ENCODE data around the gene IP6K3.
A peak's percentile ranks its signal among the peaks of the same experiment; 100 is the strongest.

IP6K3 gene

DNA sequence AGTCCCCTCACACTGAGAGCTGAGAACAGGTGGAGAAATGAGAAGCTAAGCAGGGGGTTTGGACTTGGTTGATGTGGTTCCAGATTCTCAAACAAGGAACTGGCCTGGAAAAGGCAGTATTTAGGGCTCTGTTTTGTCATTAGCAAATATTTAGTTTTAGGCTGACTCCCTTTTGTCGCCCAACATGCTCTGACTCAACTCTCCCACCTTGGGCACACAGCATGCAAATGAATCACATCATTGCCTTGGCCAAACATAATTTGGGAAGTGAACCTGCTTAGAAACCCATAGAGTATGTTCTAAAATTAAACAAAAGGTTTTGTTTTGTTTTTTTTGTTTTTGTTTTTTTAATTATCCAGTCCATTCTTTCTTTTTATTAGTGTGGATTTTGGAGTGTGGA, 25.7 kb downstream of the IP6K3 start:
- DNase-seq: no peak

DNA sequence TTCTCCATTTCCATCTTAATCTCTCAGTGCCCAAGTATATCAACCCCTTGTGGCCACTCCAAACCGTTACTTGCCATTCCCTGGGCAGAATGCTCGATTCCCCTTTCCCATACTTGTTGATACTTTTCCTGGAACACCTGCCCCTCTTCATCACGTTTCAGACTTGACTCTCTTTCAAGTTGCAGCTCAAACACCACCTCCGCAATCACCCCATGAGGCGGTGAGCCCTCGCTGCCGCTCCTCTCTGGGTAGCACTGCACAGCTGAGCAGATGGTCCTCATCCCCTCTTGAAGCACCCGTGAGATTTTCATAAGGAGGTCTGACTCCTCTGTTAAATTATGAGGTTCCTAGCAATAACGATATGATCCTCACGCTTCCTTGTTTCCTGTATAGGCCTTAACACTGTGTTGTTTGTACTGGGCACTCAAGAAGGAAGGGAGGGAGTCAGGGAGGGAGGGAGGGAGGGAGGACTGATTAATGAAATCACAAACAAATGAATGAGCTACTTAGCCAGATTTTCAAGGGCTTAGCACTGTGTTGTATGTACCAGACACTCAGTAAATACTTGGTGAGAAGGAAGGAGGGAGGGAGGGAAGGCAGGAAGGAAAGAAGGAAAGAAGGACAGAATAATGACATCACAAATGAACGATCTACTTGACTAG, 27.2 kb downstream of the IP6K3 start:
- DNase-seq: no peak

DNA sequence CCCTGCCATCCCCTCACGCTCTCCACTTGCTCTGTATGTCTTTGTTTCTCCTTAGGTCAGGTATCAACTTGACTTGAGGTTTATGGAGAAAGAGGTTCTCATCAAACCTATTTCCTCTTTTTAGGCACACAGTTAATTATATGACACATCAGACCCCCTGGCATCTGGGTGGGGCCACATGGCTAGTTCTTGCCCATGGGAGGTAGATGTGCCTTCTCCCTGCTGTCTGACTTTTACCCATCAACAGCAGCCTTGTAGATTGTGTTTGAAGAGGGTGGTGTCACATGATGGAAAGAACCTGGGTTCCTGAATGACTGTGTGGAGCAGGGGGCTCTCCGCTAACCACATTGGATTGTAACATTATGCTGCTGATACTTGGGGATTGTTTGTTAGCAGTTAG, 28.0 kb downstream of the IP6K3 start:
- no peak for DNase-seq

DNA sequence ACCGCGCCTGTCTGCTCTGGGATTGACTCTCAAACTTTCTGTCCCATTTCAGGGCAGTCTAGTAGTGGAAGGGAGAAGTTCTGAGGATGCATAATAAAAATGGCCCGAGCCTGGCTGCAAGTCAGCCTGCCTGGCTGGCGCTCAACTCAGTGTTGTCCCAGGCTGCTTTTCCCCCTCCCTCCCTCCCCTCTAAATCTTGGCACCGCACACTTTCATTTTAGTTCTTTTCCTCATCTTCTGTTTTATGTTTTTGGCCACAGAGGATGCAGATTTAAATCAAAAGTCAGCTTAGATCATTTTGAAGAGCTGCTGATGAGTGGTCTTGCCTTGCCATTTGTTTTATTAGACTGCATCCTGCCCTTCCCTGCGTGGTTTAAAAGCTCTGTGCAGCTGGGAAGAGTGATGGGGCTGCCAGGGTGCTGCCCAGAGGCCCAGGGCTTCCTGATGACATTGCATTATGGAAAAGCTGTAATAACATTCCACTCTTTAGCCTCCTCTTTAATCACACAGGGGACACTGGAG, 28.7 kb downstream of the IP6K3 start:
- no peak for DNase-seq

DNA sequence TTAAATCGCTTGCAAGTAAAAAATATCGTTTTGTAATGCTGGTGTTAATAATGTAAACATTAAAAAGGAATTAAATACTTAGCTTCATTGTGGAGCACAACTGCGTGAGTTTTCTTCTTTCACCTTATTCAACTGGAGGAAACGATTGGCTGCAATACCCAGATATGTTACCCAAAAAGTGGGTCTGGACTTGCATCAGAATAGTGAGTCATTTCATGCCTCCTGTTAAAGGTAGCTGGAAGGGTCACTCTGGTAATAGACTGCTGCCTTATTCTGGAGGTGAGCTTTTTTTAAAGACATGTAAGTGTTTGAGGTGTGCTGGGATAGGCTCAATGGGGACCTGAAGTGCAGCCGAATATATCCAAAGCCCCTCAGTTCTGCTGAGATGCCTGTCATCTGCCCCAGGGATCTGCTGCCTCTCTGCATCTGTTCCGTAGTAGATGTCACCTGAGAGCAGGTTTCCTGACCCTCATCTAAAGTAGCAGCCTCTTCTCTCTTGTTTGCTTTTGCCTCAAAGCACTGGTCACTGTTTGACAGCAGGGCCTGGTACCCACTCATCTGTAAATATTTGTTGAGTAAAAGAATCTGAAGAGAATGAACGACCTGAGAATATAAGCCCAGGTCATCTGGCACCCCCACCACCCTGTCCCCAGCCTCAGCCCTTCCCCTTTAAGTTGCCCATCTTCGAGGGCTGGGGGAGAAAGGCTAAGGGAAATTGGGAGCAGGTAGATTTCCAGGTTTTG, 29.6 kb downstream of the IP6K3 start:
- DNase-seq: no peak

DNA sequence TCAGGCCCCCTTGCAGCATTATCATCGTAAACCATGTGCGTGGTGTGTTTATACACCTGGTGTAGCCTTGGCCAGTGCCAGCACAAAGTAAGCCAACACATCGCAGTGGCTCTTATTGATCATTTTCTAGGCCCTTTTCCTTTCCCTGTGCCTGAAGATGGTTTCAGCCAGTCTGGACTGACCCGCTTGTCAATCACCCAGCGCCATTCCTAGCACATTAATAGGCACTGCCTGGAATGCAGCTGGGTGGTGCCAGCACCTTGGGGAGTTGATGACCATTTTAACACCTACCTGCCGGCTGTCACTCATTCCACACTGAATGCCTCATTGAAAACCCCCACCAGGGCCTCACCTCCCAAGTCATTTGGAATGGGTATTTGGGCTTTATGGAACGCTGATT, 30.3 kb downstream of the IP6K3 start:
- no peak for DNase-seq

DNA sequence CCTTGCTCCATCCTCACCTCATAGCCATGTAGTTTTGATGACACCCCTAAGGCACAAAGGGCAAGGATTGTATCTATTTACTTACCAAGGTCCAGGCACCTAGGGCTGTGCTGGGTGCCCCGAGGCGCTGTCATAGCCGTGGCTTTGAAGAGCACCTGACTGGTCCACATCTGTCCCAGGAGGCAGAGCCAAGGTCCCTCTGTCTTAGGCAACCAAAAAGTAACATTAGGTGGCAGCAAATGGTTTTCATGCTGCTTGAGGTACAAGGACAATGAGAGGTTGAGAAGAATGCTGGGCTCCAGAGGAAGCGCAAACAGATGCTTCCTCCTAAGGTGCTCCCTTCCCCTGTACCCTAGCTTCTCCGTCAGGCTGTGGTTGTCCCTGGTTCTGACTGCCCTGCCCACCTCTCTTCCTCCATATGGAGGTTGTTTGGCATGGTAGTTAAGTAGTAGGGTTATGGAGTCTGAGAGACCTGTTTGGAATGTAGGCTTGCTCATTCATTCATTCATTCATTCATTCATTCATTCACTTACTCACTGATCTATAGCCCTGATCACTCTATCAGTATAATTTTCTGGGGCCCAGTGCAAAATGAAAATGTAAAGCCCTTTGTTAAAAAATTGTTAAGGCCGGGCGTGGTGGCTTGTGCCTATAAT, 32.2 kb downstream of the IP6K3 start:
- DNase-seq: no peak

DNA sequence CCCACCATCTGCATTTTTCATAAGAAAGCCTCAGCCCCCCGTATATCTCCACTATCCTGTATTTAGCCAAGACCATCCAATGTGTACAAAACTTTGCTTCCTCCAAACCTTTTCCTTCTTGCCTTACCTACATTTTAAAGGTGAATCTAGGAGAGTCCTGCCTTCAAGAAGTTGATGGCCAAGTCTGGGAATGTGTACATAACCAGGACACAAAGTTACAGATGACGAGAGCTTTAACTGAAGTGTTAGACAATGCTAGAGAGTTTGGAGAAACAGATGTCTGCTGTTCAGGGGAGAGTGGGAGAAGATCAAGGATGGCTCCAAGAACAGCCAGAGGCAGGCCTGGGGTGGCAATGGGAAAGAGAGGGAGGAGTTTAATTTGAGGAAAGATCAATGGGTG, 32.9 kb downstream of the IP6K3 start:
- DNase-seq: no peak

DNA sequence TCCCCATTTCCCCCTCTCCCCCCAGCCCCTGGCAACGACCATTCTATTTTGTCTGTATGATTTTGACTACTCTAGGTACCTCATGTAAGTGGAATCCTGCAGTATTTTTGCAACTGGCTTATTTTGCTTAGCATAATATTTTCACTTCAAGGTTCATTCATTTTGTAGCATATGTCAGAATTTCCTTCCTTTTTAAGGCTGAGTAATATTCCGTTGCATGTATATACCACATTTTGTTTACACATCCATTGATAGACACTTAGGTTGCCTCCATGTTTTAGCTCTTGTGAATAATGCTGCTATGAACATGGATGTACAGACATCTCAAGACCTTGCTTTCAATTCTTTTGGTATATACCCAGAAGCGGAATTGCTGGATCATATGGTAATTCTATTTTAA, 33.8 kb downstream of the IP6K3 start:
- no peak for DNase-seq

DNA sequence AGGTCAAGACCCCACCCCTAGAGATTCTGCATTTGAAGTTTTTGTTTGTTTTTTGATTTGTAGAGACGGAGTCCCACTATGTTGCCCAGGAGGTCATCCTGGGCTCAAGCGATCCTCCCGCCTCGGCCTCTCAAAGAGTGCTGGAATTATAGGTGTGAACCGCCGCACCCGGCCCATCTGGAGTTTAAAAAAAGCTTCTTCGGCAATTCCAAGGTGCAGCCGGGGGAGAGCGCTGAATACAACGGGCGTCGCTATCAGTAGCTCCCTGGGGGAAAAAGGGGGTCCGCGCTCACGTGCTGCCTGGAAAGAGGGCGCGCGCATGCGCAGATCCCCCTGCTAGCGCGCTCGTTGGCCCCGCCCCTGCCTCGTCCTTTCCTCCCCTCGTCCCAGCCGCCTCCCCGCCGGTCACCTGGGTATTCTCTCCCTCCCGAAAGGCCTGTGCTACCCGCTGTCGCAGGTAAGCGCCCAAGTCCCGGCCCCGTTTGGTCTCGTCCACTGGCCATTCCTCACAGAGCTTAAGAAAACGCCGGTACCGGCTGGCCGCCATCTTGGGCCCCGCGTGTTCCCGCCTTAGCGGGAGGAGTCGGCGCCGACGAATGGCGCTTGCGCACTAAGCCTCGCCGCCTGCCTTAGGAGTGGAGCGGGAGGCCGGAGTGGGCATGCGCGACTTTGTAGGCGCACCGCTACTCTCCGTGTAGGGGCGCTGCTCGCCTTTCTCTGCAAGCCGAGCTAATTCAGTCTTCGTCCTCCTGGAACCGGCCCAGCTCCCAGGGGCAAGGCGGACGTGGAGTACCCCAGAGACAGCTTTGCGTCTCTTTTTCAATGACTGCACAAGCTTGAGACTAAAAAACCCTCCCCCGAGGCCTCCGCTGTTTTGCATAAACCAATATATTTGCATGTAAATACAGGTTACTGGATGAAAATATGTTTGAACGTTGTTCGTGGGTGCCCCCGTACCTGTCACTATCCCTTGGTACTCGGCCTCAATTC, 35.3 kb downstream of the IP6K3 start, which contains the start of gene UQCC2:
TSS of gene UQCC2 (minus strand) at position 561 of the 990 bp plus-strand sequence. CDS start at position 547, 14 bp downstream.
- DNase-seq: peak; percentile 95

DNA sequence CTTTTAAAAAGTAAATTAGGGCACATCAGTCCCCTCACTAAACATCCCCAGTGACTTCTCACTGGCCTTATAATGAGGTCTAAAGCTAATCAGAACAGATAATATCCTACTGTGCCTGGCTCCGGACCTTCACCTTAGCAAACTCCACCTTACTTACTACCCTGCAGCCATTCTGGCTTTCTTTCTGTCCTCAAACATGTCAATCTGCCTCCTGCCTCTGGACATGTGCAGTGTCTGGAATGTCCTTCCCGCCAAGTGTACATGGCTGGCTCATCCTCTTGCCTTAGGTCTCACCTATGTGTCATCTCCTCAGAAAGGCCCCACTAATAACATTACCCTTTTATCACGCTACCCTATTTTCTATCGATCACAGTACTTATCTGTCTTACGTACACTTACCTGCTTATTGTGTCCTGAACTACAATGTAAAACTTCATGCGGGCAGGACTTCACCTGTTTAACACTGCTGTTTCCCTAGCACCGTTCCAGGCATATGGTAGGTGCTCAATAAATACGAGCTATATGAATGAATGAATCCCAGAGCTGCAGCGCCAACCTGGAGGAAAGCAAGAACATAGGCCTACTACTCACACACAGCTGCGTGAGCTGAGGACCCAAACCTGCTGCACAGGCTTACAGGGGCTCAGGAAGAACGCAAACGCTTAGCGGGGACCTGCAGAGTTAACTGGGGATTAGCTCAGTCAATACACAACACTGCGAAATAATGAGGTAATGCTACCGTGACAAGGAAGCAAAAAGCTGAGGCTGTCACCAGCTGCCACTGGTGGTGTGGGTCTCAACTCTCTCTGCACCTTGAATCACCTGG, 36.2 kb downstream of the IP6K3 start:
- no peak for DNase-seq

DNA sequence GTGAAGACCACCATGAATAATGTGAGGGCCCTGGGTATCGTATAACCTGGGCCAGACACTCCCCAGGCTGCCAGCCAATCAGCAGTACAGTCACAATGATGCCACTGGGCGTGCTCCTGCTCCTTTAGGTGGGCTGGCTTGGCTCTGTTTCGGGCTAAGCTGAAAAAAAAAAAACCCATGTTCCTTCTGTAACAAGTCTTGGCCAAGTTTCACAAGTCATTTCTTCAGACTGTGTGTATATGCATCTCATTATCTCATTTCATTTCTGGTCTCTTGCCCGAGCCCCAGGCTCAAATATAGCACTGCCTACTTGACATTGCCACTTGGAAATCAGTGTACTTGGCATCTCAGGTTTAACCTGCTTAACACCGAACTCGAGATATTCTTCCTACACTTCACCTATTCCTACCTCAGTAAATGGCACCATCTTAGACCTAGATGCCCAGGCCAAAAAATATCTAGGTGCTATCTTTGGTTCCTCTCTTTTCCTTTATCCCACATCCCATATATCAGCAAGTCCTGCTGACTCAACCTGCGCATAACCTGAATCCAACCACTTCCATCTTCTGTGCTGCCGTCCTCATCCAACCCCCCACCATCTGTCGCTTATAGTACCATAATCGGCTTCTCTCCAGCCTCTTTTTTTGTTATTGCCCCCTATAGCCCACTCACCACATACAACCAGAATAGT, 37.0 kb downstream of the IP6K3 start:
- DNase-seq: no peak

DNA sequence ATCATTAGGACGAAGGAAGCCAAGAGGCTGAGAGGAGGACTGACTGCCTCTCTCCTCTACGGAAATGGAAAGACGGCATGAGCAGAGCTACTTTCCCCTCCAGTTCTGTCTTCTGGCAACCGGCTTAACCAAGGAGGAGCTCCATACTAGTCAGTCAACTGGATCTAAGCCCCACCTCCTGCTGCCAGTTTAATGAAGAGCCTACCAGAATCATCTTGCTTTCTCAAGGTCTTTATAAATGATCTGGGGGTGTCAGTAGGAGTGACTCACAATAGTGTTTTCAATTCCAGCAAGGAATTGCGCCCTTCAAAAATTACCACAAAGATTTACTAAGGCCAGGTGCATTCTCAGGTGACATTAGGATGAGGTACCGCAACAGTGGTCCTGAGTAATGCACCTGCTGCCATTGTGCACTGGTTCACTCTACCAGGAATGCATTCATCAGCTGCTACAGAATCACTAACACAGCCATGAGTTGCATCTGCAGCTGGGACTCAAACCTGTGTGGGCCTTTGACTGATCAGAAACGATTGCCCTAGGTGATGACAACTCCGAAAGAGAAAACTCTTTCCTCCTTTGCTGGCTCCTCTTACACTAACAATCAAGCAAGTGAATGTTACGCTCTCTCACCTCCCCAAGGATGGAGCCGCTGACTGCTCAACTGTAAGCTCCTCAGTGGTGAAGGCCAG, 38.0 kb downstream of the IP6K3 start:
- DNase-seq: no peak

DNA sequence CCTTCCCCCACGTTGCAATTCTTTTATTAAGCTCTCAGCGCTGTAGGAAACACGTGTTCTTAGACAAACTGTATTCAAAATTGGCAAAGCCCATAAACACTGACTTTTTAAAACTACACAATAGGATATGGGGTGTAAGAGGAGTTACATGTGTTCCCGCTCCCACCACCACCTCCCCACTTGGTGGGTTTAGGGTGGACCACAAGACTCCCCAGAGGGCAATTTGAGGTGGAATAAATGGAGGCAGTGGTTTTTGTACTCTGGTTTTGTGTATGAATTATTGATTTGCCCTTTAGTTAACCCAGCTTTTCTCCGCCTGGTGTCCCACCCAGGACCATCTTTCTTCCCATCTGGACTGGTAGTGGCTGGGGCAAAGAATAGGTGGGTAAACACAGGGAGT, 38.9 kb downstream of the IP6K3 start:
- no peak for DNase-seq

DNA sequence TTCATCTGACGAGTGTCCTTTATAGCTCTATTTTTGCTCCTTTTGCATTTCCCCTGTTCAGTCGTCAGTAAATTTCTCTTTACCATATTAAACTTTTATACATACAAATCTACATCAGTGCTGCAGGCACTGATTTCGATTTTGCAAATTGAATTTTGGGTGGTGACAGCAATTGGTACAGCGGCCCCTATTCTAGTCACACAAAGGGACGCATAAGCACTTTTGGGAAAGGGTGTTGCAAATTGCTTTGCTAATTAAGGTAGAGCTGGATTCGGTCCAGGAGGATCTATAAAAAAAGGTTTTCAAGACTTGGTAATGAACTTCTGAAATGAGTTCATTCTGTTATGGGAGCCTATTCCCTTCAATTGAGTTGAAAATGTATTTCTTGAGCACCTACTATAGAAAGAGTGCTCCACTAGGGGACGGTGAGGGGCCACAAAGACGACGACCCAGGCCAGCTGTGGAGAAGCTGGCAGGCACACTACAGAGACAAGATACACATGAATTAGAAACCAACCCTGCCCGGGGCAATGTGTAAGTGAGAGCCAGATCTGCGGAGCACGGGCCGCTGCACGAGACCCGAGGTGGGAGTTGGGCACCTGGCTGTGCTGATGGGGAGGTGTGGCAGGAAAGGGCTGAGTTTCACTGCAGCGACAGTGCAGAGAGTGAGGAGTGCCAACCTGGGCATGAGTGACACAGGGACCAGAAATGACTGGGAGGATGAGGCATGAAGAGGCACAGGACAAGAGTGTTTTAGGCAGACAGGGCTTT, 40.6 kb downstream of the IP6K3 start:
- DNase-seq: no peak

DNA sequence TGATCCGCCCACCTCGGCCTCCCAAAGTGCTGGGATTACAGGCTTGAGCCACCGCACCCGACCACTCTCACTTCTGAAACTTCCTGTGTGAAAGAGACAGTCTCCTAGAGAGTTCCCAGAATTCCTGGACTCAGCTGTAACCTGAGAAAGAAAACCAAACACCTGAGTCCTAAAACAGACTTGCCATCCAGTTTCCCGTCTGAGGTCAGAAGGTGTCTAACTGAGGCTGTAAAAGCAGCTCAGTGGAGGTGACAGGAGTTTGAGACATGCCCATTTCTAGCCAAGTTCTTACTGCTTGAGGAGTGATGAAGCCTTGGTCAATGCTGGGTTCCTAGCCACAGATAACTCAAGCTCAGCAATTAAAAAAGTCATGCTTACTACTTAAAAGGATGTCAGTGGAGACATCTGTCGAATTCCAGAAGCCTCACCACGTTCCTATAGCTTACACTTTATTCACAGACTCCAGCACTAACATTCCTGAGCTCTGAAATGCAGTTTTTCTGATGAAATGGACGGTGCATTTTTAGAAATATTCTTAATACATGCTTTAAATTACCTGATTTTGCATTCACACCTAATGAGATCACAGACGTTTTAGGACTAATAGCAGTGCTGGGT, 41.3 kb downstream of the IP6K3 start:
- peak; percentile 72 for DNase-seq

DNA sequence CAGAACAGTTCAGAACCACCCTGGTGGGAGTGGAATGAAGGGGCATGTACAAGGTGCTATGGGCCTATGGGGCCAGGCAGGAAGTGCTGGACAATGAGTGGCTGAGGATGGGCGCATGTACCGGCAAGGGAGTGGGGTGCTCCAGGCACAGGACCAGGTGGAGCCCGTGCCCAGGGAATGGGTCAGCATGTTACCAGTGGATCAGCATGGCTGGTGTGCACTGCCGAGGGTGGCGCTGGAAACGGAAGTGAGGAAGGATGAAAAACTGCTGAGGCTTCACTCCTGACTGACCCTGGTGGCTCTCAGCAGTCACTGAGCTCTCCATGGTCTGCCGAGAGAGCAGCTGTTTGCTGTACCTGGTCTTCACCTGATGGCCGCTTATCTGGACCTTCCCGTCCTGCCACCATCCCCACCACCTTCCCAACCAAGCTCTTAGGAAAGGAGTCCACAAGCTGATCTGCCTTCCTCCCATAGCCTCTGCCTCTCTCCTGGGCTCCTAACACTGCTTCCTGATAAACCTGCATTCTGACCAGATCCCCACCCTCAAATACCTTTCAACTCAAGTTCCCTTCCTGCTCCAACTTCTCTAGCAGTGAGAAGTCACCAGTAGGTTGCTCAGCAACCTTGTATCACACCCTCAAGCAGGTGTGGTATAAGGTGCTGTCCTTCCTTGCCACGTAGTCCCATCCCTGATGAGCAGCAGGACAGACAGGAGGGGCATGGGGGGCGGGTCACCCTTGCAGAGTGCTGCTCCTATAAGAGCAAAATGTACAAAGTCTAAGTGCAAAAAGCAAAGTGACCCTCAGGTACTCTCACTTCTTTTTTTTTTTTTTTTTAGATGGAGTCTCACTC, 42.3 kb downstream of the IP6K3 start:
- DNase-seq: no peak

DNA sequence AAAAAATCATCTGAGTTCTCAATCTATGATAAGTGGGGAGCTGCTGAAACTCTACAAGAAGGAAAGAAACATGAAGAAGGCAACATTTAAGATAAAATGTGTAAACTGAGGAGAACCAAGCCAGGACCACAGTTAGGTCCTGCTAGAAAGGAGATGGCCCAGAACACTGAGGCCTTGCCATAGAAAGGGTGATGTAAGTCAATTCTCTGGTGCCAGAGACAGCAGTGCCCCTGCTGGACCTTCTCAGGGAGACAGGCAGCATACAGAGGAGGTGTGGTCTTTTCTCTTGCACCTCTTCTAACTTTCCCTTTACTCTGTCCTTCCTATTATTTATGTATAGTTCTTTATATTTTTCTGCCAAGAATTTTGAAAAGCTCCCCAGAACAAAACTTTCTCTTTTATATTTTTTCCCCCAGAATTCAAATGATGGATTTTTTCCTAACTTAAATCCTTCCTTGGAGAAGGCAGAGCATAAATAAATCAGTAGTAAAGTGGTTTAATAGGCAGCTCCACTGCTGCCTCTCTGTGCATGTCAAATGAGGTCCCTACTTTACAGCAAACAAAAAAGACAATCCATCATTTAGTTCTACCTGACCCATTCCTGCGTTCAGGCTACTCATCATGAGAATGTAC, 44.2 kb downstream of the IP6K3 start:
- DNase-seq: peak; percentile 56
